Endodermal cell (in vitro differentiated cells): ENCODE data around the gene MYLK3. TPM values are rescaled to one million over a fixed set of nuclear protein-coding genes. Genes with fewer than 3 reads are reported as not detected.

Experiments used
- DNase-seq: peaks from one replicate; pipeline ENCODE4 v3.0.0-alpha.2; 2017
- H3K27ac ChIP-seq: 2 replicates; pipeline ENCODE4 v1.5.1; 2013; ENCODE audit warnings: mild to moderate bottlenecking, low read depth, low read length, moderate library complexity
- H3K27me3 ChIP-seq: 2 replicates; pipeline ENCODE4 v1.6.1; 2013; ENCODE audit warnings: mild to moderate bottlenecking, low read length, moderate library complexity; ENCODE audit not compliant: insufficient read depth, control insufficient read depth, poor library complexity, severe bottlenecking
- H3K36me3 ChIP-seq: 2 replicates; pipeline ENCODE4 v1.7.0; 2013; ENCODE audit warnings: mild to moderate bottlenecking, low read length, moderate library complexity; ENCODE audit not compliant: control insufficient read depth, insufficient read depth
- H3K4me1 ChIP-seq: one replicate; pipeline ENCODE4 v1.7.0; 2013; ENCODE audit warnings: low read length; ENCODE audit not compliant: control insufficient read depth, insufficient read depth
- H3K4me3 ChIP-seq: 2 replicates; pipeline ENCODE4 v1.5.1; 2013; ENCODE audit warnings: mild to moderate bottlenecking, low read length, moderate library complexity
- H3K9ac ChIP-seq: 2 replicates; pipeline ENCODE4 v1.6.1; 2013; ENCODE audit warnings: mild to moderate bottlenecking, low read length, moderate library complexity; ENCODE audit not compliant: poor library complexity, severe bottlenecking; ENCODE audit errors: extremely low read depth
- H3K9me3 ChIP-seq: 2 replicates; pipeline ENCODE4 v1.6.1; 2013; ENCODE audit warnings: mild to moderate bottlenecking, low read length, moderate library complexity; ENCODE audit not compliant: control insufficient read depth
- H3K27ac Mint-ChIP-seq: 2 replicates; pipeline ENCODE4 v1.8.0; 2020; ENCODE audit warnings: mixed read lengths
- H3K27me3 Mint-ChIP-seq: 2 replicates; pipeline ENCODE4 v1.8.0; 2021; ENCODE audit warnings: mild to moderate bottlenecking, mixed read lengths; ENCODE audit not compliant: insufficient read depth
- H3K36me3 Mint-ChIP-seq: 2 replicates; pipeline ENCODE4 v1.8.0; 2020; ENCODE audit warnings: low read depth, mixed read lengths
- H3K4me1 Mint-ChIP-seq: 2 replicates; pipeline ENCODE4 v1.8.0; 2020; ENCODE audit warnings: mixed read lengths
- H3K4me3 Mint-ChIP-seq: 2 replicates; pipeline ENCODE4 v1.8.0; 2020; ENCODE audit warnings: mild to moderate bottlenecking, moderate library complexity, mixed read lengths
- H3K9me3 Mint-ChIP-seq: 2 replicates; pipeline ENCODE4 v1.8.0; 2020; ENCODE audit warnings: mild to moderate bottlenecking, mixed read lengths
- WGBS, 2 experiments: methylation state at CpG; one replicate each; pipeline versions ENCODE4 v1.1.5 to v1.1.7; 2013; ENCODE audit warnings: missing lambda C conversion rate in 2 of 2, mixed read lengths in 1 of 2; ENCODE audit not compliant: insufficient coverage in 1 of 2, insufficient read length in 1 of 2; 5-methylcytosine and 5-hydroxymethylcytosine counted together
- total RNA-seq, 2 donors: library from RNA; stranded (reverse); fragmentation: NEBNext Ultra II Directional in 1 of 2; extraction: Animal tissue kit (Norgen Biotek cat#: 25700) in 1 of 2; gene quantifications; 2 replicates in 1 of 2; 3 replicates in 1 of 2; pipeline ENCODE4 v1.2.1, GENCODE V29; 2021
- TF ChIP-seq, protein P1 (sequence below): fragments of 200-600 bp; sonication (generic); conservative IDR thresholded peaks from 2 replicates; pipeline ENCODE4 v1.5.0; 2021; ENCODE audit warnings: antibody characterized with exemption, mild to moderate bottlenecking

The MYLK3 gene
- total RNA-seq, 2 donors from 2014 or later: 2.3 to 4.0 TPM

GRCh38 chr16:46719528-46719927, 28.6 kb downstream of the MYLK3 start:
- peaks cover 3% of the 10 kb centered on the region for H3K36me3 Mint-ChIP-seq
- no peak for DNase-seq
- H3K36me3 ChIP-seq: no peaks in the 10 kb centered on the region
- H3K27me3 Mint-ChIP-seq: no peaks in the 10 kb centered on the region
- peaks cover 9% of the 10 kb centered on the region for H3K9me3 ChIP-seq
- TF ChIP-seq, protein P1, sequence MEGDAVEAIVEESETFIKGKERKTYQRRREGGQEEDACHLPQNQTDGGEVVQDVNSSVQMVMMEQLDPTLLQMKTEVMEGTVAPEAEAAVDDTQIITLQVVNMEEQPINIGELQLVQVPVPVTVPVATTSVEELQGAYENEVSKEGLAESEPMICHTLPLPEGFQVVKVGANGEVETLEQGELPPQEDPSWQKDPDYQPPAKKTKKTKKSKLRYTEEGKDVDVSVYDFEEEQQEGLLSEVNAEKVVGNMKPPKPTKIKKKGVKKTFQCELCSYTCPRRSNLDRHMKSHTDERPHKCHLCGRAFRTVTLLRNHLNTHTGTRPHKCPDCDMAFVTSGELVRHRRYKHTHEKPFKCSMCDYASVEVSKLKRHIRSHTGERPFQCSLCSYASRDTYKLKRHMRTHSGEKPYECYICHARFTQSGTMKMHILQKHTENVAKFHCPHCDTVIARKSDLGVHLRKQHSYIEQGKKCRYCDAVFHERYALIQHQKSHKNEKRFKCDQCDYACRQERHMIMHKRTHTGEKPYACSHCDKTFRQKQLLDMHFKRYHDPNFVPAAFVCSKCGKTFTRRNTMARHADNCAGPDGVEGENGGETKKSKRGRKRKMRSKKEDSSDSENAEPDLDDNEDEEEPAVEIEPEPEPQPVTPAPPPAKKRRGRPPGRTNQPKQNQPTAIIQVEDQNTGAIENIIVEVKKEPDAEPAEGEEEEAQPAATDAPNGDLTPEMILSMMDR: no peak
- H3K4me3 ChIP-seq: no peak overlapping the region
- no peak overlapping the region for H3K27ac ChIP-seq
- H3K27me3 ChIP-seq: no peaks in the 10 kb centered on the region
- peaks cover 12% of the 10 kb centered on the region for H3K9me3 Mint-ChIP-seq
- 84 to 86% methylated on average over 1 to 6 of the region's 6 CpGs for WGBS, 2 experiments
- no peaks in the 10 kb centered on the region for H3K4me1 ChIP-seq
- no peaks in the 10 kb centered on the region for H3K4me1 Mint-ChIP-seq
- no peak overlapping the region for H3K9ac ChIP-seq
- no peak overlapping the region for H3K4me3 Mint-ChIP-seq
- no peak overlapping the region for H3K27ac Mint-ChIP-seq

- no peaks in the 10 kb centered on the region for H3K27me3 ChIP-seq
- WGBS, 2 experiments: 89 to 95% methylated on average over 7 to 8 of the region's 8 CpGs
- no peak overlapping the region for H3K4me3 ChIP-seq
- H3K4me1 Mint-ChIP-seq: no peaks in the 10 kb centered on the region
- H3K36me3 ChIP-seq: no peaks in the 10 kb centered on the region
- peaks cover 3% of the 10 kb centered on the region for H3K9me3 Mint-ChIP-seq
- no peak overlapping the region for H3K9ac ChIP-seq
- H3K27ac Mint-ChIP-seq: no peak overlapping the region
- no peak overlapping the region for H3K27ac ChIP-seq
- no peak for DNase-seq
- peaks cover 3% of the 10 kb centered on the region for H3K36me3 Mint-ChIP-seq
- TF ChIP-seq, protein P1: no peak
- no peaks in the 10 kb centered on the region for H3K4me1 ChIP-seq
- no peak overlapping the region for H3K4me3 Mint-ChIP-seq
- H3K27me3 Mint-ChIP-seq: no peaks in the 10 kb centered on the region
- H3K9me3 ChIP-seq: peaks cover 3% of the 10 kb centered on the region
These were observed 29.9 kb downstream of the MYLK3 start for GRCh38 chr16:46718214-46718613.

DNA sequence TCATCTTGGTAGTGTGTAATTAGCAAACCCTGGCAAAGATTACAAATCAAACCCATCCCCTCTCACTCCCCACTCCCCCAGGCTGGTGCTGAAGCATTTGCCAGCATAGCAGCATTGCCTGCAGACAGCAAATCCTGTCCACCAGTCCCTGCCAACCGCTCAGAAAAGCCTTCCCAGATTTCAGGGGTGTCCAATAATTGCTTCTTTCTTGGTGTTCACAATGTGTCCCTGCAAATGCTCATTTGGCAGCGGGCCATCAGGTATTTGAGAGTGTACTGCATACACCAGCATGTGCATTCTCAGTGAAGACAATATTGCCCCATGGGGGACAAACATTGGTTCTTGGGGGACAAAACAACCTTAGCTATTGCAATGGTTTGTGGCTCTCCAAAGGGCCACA, 30.5 kb downstream of the MYLK3 start:
- Mint-ChIP-seq H3K4me3 (no peak overlapping the region), H3K27ac (no peak overlapping the region), H3K9me3 (no peaks in the 10 kb centered on the region), H3K27me3 (no peaks in the 10 kb centered on the region), H3K36me3 (no peaks in the 10 kb centered on the region), H3K4me1 (no peaks in the 10 kb centered on the region)
- TF ChIP-seq, protein P1: no peak
- Histone ChIP-seq H3K9ac (no peak overlapping the region), H3K27ac (no peak overlapping the region), H3K9me3 (no peaks in the 10 kb centered on the region), H3K27me3 (no peaks in the 10 kb centered on the region), H3K4me1 (no peaks in the 10 kb centered on the region), H3K4me3 (no peak overlapping the region), H3K36me3 (no peaks in the 10 kb centered on the region)
- 90 to 100% methylated on average over 1 to 2 of the region's 2 CpGs for WGBS, 2 experiments
- DNase-seq: peak; percentile 20
